Peyer's patch (tissue), 4 donors: ENCODE results near the gene CLCNKB.

Source experiments
- POLR2A ChIP-seq, 2 donors: fragments of 450-650 bp; IDR thresholded peaks; one replicate each; pipeline ENCODE4 v1.5.1; 2017; ENCODE audit warnings: antibody characterized with exemption in 2 of 2, mild to moderate bottlenecking in 2 of 2, moderate library complexity in 2 of 2
- TF ChIP-seq, protein P1 (sequence below), 6 experiments: fragments of 450-650 bp in 4 of 6; fragments of 200-600 bp in 2 of 6; sonication (generic) in 1 of 6; IDR thresholded peaks; one replicate each; pipeline ENCODE4 v1.5.1; 2017 to 2019; ENCODE audit warnings: antibody characterized with exemption in 6 of 6, mild to moderate bottlenecking in 3 of 6, moderate library complexity in 1 of 6

- TF ChIP-seq, protein P1, sequence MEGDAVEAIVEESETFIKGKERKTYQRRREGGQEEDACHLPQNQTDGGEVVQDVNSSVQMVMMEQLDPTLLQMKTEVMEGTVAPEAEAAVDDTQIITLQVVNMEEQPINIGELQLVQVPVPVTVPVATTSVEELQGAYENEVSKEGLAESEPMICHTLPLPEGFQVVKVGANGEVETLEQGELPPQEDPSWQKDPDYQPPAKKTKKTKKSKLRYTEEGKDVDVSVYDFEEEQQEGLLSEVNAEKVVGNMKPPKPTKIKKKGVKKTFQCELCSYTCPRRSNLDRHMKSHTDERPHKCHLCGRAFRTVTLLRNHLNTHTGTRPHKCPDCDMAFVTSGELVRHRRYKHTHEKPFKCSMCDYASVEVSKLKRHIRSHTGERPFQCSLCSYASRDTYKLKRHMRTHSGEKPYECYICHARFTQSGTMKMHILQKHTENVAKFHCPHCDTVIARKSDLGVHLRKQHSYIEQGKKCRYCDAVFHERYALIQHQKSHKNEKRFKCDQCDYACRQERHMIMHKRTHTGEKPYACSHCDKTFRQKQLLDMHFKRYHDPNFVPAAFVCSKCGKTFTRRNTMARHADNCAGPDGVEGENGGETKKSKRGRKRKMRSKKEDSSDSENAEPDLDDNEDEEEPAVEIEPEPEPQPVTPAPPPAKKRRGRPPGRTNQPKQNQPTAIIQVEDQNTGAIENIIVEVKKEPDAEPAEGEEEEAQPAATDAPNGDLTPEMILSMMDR (IDR thresholded peaks at IDR 0.05), result no peak
- no peak for TF ChIP-seq POLR2A (IDR thresholded peaks at IDR 0.05)
These were observed 51.0 kb downstream of the CLCNKB start for GRCh38 chr1:16094453-16095158.
